Stimulated activated CD4-positive, alpha-beta T cell treated with anti-CD3 and anti-CD28 coated beads, Interleukin-1b, Interleukin-23, amount 100 ng/mL, for 1 hour (primary cell): ENCODE results near the gene COL6A5.
"Not testable (repeated sequence)": the region's sequence is repeated elsewhere in the genome, so short reads cannot be mapped to it uniquely, and the experiment has no call there.

Experiments
- DNase-seq, 2 donors: peaks; one replicate each; pipeline ENCODE4 v3.0.0-alpha.2; 2020; ENCODE audit warnings: low read depth in 2 of 2

The COL6A5 gene, protein sequence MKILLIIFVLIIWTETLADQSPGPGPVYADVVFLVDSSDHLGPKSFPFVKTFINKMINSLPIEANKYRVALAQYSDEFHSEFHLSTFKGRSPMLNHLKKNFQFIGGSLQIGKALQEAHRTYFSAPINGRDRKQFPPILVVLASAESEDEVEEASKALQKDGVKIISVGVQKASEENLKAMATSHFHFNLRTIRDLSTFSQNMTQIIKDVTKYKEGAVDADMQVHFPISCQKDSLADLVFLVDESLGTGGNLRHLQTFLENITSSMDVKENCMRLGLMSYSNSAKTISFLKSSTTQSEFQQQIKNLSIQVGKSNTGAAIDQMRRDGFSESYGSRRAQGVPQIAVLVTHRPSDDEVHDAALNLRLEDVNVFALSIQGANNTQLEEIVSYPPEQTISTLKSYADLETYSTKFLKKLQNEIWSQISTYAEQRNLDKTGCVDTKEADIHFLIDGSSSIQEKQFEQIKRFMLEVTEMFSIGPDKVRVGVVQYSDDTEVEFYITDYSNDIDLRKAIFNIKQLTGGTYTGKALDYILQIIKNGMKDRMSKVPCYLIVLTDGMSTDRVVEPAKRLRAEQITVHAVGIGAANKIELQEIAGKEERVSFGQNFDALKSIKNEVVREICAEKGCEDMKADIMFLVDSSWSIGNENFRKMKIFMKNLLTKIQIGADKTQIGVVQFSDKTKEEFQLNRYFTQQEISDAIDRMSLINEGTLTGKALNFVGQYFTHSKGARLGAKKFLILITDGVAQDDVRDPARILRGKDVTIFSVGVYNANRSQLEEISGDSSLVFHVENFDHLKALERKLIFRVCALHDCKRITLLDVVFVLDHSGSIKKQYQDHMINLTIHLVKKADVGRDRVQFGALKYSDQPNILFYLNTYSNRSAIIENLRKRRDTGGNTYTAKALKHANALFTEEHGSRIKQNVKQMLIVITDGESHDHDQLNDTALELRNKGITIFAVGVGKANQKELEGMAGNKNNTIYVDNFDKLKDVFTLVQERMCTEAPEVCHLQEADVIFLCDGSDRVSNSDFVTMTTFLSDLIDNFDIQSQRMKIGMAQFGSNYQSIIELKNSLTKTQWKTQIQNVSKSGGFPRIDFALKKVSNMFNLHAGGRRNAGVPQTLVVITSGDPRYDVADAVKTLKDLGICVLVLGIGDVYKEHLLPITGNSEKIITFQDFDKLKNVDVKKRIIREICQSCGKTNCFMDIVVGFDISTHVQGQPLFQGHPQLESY (N-terminal part only)

GRCh38 chr3:130345487-130346079, at the start of gene COL6A5:
Gene COL6A5 (plus strand): TSS chr3:130345672. CDS start chr3:130373639, 27,967 bp downstream.
- no peak for DNase-seq

DNA sequence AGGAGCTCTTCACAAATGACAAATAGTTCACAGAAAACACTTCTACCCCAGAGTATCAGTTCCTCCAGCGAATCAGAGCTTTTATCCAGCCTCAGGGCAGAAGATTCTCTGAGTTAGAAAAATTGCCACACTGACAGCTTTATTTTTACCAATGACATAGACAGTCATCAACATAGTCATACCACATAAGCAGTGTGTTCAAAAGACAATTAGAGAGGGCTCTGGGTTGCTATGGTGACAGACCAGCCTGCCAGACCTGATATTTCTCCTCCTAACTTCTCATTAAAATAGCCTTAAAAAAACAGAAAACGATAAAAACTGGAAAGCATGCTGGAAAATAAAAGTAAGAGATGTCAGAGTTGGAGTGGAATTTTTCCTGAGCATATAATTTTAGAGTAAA, 45.9 kb upstream of the COL6A5 start:
- no peak for DNase-seq

DNA sequence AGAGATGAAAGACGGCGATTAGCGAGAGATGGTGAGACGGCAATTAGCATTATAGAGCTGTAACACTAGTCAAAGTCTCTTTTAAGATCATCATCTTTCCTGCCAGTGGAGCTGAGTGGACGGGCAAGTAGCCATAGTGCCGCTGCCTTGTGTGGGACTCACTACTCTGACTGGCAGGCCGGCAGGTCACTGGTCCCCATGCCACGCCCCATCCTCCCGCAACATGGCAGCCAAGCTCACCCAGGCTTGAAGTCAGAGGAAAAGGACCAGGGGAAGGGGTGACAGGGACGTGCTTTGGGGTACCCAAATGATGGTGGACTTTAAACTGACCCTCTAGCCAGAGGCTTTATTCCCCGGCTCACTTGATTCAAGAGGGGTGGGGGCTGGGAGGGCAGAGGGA, 44.6 kb upstream of the COL6A5 start:
- DNase-seq: no peak

GRCh38 chr3:130310109-130310508, 35.4 kb upstream of the COL6A5 start:
- DNase-seq: no peak

- no peak for DNase-seq
Observed at GRCh38 chr3:130312374-130312773, 33.1 kb upstream of the COL6A5 start.

DNA sequence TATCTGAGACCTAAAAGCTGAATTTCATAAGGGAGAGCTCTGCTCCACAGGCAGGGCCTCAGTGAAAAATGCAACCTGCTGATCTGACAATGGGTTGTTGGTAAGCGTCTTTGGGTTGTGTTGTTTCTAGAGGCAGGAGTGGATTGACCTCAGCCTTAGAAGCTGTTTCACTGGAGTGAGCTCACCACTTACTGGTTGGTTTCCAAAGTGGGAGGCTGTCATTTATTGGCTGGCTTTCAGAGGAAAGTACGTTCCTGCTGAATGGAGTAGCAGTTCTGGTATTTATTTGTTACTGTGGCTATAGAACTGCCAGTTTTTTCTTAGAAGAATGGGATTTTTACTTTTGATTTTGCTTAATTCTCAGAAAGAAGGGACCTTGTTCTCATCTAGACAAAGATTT, 29.3 kb upstream of the COL6A5 start:
- no peak for DNase-seq

- no peak for DNase-seq
Observed at GRCh38 chr3:130323503-130323902, 22.0 kb upstream of the COL6A5 start.

GRCh38 chr3:130340766-130341165, 4.7 kb upstream of the COL6A5 start:
- no peak for DNase-seq

GRCh38 chr3:130341388-130341787, 4.1 kb upstream of the COL6A5 start:
- DNase-seq: no peak

GRCh38 chr3:130341882-130342281, 3.6 kb upstream of the COL6A5 start:
- no peak for DNase-seq

- no peak for DNase-seq
Observed at GRCh38 chr3:130342821-130343661, 2.4 kb upstream of the COL6A5 start.

- DNase-seq: not testable (repeated sequence)
Observed at GRCh38 chr3:130348258-130348657, 2.8 kb downstream of the COL6A5 start.

DNA sequence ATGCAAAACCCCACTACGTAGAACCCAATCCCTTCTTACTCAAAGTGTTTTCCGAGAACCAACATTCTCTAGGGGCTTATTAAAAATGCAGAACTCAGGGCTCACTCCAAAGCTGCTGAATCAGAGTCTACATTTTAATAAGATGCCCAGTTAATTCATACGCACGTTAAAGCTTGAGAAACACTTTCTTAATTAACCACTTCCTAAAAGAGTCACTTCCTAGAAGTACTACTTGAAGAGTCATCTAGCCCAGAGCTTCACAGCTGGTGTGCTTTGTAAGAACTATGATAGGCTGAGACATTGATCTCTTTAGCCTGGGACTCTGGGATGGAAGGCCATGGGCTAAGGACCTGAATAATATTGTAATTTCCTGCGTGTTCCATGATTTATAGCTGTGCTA, 9.0 kb downstream of the COL6A5 start:
- no peak for DNase-seq

- no peak for DNase-seq
Observed at GRCh38 chr3:130374033-130374432, 28.6 kb downstream of the COL6A5 start.

DNA sequence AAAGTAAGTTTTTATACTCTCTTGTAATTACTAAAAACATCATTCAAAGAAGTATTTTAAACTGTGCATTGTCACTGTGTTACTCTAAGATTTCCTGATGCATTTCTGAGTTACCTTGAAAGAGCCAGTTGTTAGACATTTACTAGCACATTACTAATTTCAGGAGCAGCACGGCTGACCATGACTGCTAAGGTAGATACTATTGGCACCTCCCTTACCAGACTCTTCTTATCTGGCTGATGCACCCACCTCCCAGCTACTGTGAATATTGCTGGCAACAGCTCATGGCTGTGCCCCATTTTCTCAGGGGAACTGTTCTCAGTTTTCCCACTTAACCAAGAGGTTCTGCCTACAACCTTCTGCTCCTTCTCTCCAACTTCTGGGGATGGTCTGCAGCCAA, 29.4 kb downstream of the COL6A5 start:
- DNase-seq: no peak

DNA sequence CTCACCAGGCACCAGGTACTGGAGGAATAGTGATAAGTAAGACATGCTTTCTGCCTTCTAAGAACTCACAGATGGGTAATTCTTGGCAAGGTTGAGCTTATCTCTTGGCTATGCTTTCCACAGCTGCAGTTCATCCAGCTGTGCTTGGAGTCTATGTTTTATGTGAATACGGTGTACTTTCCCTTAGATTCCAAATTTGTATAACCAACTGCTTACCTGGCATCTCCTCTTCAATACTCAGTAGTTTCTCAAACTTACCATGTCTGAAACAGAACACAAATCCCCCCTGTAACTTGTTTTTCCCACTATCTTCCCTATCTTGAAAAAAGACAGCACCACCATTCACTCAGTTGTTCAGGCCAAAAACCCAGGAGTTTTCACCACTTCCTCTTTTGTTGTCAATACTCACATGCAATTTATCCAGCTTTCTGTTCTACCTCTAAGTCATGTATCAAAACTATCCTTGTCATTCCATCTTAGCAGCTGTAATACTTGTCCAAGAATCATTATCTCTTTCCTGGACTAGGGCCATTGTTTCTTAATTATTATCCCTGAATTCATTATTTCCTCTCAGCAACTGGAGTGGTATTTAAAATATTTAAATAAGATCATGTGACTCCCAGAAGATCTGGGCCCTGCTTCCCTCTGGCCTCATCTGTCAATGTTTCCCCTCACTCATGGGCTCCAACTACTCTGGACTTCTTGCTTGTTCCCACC, 32.6 kb downstream of the COL6A5 start:
- DNase-seq: no peak

DNA sequence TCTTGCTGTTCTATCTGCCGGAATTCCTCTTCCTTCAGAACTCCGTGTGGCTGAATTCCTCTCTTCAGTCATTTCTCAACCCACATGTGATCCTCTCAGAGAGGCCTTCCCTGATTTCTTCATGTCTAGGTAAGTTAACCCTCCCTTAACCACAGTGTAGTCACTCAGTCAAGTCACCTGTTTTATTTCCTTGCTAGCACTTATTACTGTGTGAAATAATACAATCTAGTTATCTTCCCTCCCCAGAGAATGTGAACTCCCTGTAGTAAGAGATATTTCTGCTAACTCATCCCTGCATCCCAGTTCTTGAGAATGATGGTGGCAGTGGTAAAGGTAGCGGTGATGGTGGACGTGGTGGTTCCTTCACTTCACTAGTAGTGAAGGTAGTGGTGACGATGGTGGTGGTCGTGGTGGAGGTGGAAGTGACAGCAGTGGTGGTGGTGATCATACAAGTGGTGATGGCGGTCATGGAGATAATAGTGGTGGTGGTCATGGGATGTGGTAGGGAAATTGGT, 33.3 kb downstream of the COL6A5 start:
- DNase-seq: no peak

- no peak for DNase-seq
Observed at GRCh38 chr3:130379274-130379673, 33.8 kb downstream of the COL6A5 start.

- DNase-seq: no peak
Observed at GRCh38 chr3:130380398-130380797, 34.9 kb downstream of the COL6A5 start.

- no peak for DNase-seq
Observed at GRCh38 chr3:130383424-130383823, 38.0 kb downstream of the COL6A5 start.
